Esophagus mucosa (tissue), 1 donor: ENCODE data around the gene NGB. TPM values are rescaled to one million over a fixed set of nuclear protein-coding genes. Genes with fewer than 3 reads are reported as not detected.
A peak's percentile ranks its signal among the peaks of the same experiment; 100 is the strongest.

Experiments
- ATAC-seq: fragments of 200-7000 bp; cut with Tn5 transposase; one replicate; pipeline ENCODE4 v1.9.1; 2020
- total RNA-seq: library from RNA; stranded (reverse); gene quantifications from one replicate; pipeline ENCODE4 v1.2.4, GENCODE V29; 2023
- donor health status: DM: yes; HTN: yes; CAD: no.

The NGB gene
- total RNA-seq, 1 donor from 2014 or later = not detected

GRCh38 chr14:77260631-77261030 is 10.4 kb downstream of the NGB start:
- no peak for ATAC-seq

- ATAC-seq = no peak
Measured at GRCh38 chr14:77260199-77260598, 10.8 kb downstream of the NGB start.

GRCh38 chr14:77259025-77259715 is 11.8 kb downstream of the NGB start:
- ATAC-seq = no peak

GRCh38 chr14:77258566-77258965 is 12.4 kb downstream of the NGB start:
- ATAC-seq = no peak

GRCh38 chr14:77257700-77258099 is 13.3 kb downstream of the NGB start:
- ATAC-seq = no peak

- ATAC-seq = no peak
Measured at GRCh38 chr14:77256694-77257093, 14.3 kb downstream of the NGB start.

GRCh38 chr14:77253333-77254190 is 17.4 kb downstream of the NGB start:
- no peak for ATAC-seq

GRCh38 chr14:77251870-77252269 is 19.1 kb downstream of the NGB start:
- no peak for ATAC-seq

- ATAC-seq = no peak
Measured at GRCh38 chr14:77250927-77251326, 20.1 kb downstream of the NGB start.

GRCh38 chr14:77249286-77249685 is 21.7 kb downstream of the NGB start:
- ATAC-seq = no peak

- ATAC-seq = no peak
Measured at GRCh38 chr14:77248666-77249065, 22.3 kb downstream of the NGB start.

GRCh38 chr14:77246784-77247183 is 24.2 kb downstream of the NGB start:
- no peak for ATAC-seq

- ATAC-seq = no peak
Measured at GRCh38 chr14:77245820-77246219, 25.2 kb downstream of the NGB start.

GRCh38 chr14:77243853-77244252 is 27.2 kb downstream of the NGB start:
- peak; percentile 39 for ATAC-seq

GRCh38 chr14:77242752-77243151 is 28.3 kb downstream of the NGB start:
- ATAC-seq = no peak

GRCh38 chr14:77241955-77242354 is 29.1 kb downstream of the NGB start:
- ATAC-seq = no peak

- ATAC-seq = no peak
Measured at GRCh38 chr14:77240336-77240915, 30.6 kb downstream of the NGB start.

- ATAC-seq = no peak
Measured at GRCh38 chr14:77239412-77239811, 31.6 kb downstream of the NGB start.

- ATAC-seq = no peak
Measured at GRCh38 chr14:77238996-77239395, 32.0 kb downstream of the NGB start.

GRCh38 chr14:77238356-77238755 is 32.6 kb downstream of the NGB start:
- ATAC-seq = no peak

GRCh38 chr14:77236814-77237213 is 34.2 kb downstream of the NGB start:
- no peak for ATAC-seq

- ATAC-seq = no peak
Measured at GRCh38 chr14:77231721-77232120, 39.3 kb downstream of the NGB start.

- no peak for ATAC-seq
Measured at GRCh38 chr14:77230914-77231313, 40.1 kb downstream of the NGB start.

GRCh38 chr14:77228056-77228455 is 43.0 kb downstream of the NGB start:
- no peak for ATAC-seq
